GM12865 (cell line): ENCODE measurements around the gene GDPD4.

Source experiments
- DNase-seq: peaks from one replicate; pipeline ENCODE4 v3.0.0; 2010; ENCODE audit warnings: low read depth
- H3K4me3 ChIP-seq: 2 replicates; pipeline ENCODE4 v1.5.1; 2011; ENCODE audit warnings: mild to moderate bottlenecking, low read depth, low read length, control low read depth
- TF ChIP-seq, protein P1 (sequence below): IDR thresholded peaks from 2 replicates; pipeline ENCODE4 v1.5.1; 2011; ENCODE audit warnings: low read length, control low read depth, low read depth, inconsistent platforms; ENCODE audit not compliant: insufficient read depth; ENCODE audit errors: missing control alignments

Gene GDPD4

DNA sequence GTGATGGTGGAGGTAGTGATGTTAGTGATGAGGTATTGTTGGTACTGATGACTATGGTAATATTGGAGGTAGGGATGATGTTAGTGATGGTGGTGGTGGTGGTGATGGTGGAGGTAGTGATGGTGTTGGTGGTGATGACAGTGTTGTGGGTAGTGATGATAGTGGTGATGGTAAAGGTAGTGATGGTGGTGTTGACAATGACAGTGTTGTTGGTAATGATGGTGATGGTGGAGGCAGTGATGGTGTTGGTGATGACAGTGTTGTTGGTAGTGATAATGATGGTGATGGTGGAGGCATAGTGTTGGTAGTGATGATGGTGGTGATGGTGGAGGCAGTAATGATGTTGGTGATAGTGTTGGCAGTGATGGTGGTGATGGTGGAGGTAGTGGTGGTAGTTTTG lies 108.3 kb downstream of the GDPD4 start:
- DNase-seq, result no peak
- H3K4me3 ChIP-seq, result no peak overlapping the region
- TF ChIP-seq, protein P1, sequence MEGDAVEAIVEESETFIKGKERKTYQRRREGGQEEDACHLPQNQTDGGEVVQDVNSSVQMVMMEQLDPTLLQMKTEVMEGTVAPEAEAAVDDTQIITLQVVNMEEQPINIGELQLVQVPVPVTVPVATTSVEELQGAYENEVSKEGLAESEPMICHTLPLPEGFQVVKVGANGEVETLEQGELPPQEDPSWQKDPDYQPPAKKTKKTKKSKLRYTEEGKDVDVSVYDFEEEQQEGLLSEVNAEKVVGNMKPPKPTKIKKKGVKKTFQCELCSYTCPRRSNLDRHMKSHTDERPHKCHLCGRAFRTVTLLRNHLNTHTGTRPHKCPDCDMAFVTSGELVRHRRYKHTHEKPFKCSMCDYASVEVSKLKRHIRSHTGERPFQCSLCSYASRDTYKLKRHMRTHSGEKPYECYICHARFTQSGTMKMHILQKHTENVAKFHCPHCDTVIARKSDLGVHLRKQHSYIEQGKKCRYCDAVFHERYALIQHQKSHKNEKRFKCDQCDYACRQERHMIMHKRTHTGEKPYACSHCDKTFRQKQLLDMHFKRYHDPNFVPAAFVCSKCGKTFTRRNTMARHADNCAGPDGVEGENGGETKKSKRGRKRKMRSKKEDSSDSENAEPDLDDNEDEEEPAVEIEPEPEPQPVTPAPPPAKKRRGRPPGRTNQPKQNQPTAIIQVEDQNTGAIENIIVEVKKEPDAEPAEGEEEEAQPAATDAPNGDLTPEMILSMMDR, result no peak

DNA sequence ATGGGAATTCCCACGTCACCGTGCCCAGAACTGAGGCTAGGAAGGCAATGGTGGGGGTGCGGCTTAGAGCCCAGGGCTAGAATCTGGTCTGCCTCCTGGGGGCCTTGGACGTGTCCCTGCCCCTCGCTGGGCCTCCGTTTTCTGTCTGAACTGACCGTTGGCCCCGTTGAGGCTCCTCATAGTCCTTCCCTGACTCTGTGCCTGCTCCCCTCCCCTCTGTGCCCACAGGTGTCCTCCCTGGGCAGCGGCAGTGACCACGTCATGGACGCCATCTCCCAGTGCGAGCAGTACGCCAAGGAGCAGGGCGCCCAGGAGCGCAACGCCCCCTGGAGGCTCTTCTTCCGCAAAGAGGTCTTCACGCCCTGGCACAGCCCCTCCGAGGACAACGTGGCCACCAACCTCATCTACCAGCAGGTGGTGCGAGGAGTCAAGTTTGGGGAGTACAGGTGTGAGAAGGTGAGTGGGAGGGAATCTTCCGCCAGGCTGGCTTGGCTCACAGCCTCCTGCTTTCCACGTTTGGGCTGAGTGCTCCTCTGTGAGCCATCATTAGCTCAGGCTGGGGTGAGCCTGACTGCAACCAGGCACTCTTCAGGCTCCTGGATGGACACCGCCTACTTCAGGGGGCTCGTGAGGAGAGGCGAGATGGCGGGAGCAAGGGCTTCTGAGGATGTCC lies 109.5 kb downstream of the GDPD4 start:
- H3K4me3 ChIP-seq, result no peak overlapping the region
- TF ChIP-seq, protein P1, result peak; percentile 63
- peak; percentile 79 for DNase-seq

DNA sequence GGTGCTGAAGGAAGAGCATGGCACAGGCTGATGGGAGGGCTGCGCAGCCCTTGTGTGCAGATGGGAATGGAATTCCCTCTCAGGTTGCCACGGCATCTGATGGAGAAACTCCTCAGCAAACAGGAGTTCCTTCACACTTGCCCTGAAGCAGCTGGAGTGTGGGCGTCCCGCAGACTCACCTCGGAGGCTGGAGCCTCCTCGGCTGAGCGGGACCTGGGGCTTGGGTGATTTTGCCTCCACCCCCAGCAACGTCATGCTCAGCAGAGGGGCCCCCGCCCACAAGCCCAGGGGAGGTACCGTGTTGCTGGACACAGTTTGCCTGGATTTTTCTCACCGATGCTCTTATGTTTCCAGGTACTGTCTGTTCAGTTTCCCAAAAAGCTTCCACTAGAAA lies 110.1 kb downstream of the GDPD4 start:
- DNase-seq, result no peak
- no peak overlapping the region for H3K4me3 ChIP-seq
- TF ChIP-seq, protein P1, result no peak

DNA sequence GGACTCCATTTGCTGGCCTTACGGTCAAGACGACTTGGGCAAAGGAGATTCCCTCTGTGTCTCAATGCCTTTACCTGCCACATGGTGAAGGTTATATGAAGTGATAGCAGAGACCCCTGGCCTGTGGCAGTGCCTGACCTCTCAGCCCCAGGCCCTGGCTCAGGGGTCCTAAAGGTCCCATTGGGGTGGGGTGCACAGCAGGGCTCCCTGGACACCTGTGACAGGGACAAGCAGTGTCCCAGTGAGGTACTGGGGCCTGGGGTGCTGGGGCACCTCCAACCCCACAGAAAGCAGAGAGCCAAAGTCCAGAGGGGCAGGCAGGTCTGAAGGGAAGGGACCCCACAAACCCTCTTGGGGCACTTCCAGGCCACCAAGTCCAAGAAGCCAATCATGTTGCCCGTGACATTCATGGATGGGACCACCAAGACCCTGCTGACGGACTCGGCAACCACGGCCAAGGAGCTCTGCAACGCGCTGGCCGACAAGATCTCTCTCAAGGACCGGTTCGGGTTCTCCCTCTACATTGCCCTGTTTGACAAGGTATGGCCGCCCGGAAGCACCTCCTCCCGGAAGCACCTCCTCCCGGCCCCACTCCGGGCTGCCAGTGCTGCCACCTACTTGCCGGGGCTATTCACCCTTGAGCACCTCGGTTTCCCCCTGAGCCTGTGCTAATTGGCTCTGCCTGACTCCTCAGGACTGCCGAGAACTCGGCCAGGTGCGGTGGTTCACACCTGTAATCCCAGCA lies 111.0 kb downstream of the GDPD4 start:
- no peak for DNase-seq
- no peak overlapping the region for H3K4me3 ChIP-seq
- TF ChIP-seq, protein P1, result no peak

DNA sequence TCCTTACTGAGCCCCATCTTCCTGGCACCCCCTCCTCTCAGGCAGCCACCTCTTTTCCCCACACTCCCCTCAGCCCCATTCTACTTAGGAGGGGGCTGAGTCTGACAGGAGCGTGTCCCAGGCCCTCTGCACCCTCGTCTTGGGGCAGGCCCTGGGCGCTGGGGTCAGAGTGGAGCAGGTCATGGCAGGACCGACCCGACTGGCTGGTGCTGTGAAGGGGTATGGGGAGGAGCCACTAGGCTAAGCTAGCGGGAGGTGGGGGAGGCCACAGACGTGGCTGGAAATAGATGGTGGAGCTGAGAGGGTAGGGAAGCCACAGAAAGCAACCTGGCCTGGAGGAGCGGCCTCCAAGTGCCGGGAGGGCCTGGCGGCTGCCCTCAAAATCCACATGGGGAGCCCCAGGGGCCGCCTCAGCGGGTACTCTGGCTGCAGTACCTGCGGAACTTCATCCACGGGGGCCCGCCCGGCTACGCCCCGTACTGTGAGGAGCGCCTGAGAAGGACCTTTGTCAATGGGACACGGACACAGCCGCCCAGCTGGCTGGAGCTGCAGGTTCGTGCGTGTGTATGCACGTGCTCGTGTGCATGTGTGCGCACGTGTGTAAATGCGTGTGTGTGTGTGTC lies 111.8 kb downstream of the GDPD4 start:
- TF ChIP-seq, protein P1, result no peak
- no peak for DNase-seq
- H3K4me3 ChIP-seq, result no peak overlapping the region

DNA sequence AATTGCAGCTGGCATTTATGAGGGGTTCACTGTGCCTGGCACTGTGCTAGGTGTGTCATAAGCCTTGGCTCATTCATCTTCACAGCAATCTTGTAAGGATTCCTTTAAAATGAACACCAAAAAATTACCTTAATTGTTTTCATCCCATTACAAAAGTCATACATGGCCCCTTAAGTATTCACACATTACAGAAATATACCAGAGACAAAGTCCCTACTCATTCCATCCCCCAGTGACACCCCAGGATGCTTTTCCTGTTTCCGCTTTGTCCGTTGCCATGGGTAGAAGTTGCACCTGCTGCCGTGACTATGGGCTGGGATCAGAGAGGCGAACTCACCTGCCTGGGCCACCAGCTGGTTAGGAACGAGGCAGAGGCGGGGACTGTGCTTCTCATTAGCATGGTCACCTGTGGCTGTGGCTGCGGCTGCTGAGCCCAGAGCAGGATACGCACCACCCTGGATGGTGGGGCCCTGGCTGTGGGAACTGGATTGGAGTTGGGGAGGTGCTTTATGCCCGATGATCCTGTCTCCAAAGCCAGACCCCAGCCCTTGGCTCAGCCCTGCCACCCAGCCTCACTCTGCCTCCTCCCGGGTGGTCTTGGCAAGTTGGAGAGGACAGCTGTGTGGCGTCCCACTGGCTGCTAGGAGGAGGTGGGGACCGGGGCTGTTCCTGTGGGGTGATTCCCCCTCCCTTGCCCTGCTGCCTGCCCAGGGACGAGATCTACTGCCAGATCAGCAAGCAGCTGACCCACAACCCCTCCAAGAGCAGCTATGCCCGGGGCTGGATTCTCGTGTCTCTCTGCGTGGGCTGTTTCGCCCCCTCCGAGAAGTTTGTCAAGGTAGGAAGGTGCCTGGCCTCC lies 112.6 kb downstream of the GDPD4 start:
- TF ChIP-seq, protein P1, result no peak
- DNase-seq, result no peak
- no peak overlapping the region for H3K4me3 ChIP-seq
